Measurements from ENCODE around the gene FAXDC2.
"Not testable (repeated sequence)": the region's sequence is repeated elsewhere in the genome, so short reads cannot be mapped to it uniquely, and the experiment has no call there.

FAXDC2 gene

GRCh38 chr5:154841273-154841661 lies 9.1 kb downstream of the FAXDC2 start:
- no peak overlapping the region for H3K27ac ChIP-seq (replicated peaks)
- no peaks in the 10 kb centered on the region for H3K27me3 ChIP-seq (ENCODE audit: insufficient read depth, poor library complexity, severe bottlenecking)
- DNase-seq (ENCODE audit: low read depth in 1 of 2, low spot score in 1 of 2): no peak
- TF ChIP-seq POLR2AphosphoS5 (IDR thresholded peaks at IDR 0.05; ENCODE audit: low read depth) (no peak), GABPA (IDR thresholded peaks at IDR 0.05; ENCODE audit: low read depth) (no peak), CTCF (IDR thresholded peaks at IDR 0.05; ENCODE audit: insufficient read depth, low read length) (no peak), REST (IDR thresholded peaks at IDR 0.05; ENCODE audit: insufficient replicate concordance, low read depth) (no peak), SPI1 (IDR thresholded peaks at IDR 0.05; ENCODE audit: borderline replicate concordance, low read depth) (no peak)
- H3K4me3 ChIP-seq (replicated peaks; ENCODE audit: insufficient read depth, low read length): no peak overlapping the region

GRCh38 chr5:154840435-154841272 lies 9.7 kb downstream of the FAXDC2 start:
- no peak for TF ChIP-seq SPI1 (IDR thresholded peaks at IDR 0.05; ENCODE audit: borderline replicate concordance, low read depth)
- no peaks in the 10 kb centered on the region for H3K27me3 ChIP-seq (ENCODE audit: insufficient read depth, poor library complexity, severe bottlenecking)
- no peak overlapping the region for H3K27ac ChIP-seq (replicated peaks)
- no peak for DNase-seq (ENCODE audit: low read depth in 1 of 2, low spot score in 1 of 2)
- no peak overlapping the region for H3K4me3 ChIP-seq (replicated peaks; ENCODE audit: insufficient read depth, low read length)

- H3K4me3 ChIP-seq (replicated peaks; ENCODE audit: insufficient read depth, low read length): no peak overlapping the region
- TF ChIP-seq GABPA (IDR thresholded peaks at IDR 0.05; ENCODE audit: low read depth) (no peak), REST (IDR thresholded peaks at IDR 0.05; ENCODE audit: insufficient replicate concordance, low read depth) (no peak), POLR2AphosphoS5 (IDR thresholded peaks at IDR 0.05; ENCODE audit: low read depth) (no peak), SPI1 (IDR thresholded peaks at IDR 0.05; ENCODE audit: borderline replicate concordance, low read depth) (no peak), CTCF (IDR thresholded peaks at IDR 0.05; ENCODE audit: insufficient read depth, low read length) (no peak)
- no peaks in the 10 kb centered on the region for H3K27me3 ChIP-seq (ENCODE audit: insufficient read depth, poor library complexity, severe bottlenecking)
- H3K27ac ChIP-seq (replicated peaks): no peak overlapping the region
- DNase-seq (ENCODE audit: low read depth in 1 of 2, low spot score in 1 of 2): no peak
Measured at GRCh38 chr5:154837009-154837901, 13.1 kb downstream of the FAXDC2 start.

- Histone ChIP-seq H3K27me3 (ENCODE audit: insufficient read depth, poor library complexity, severe bottlenecking) (no peaks in the 10 kb centered on the region), H3K27ac (replicated peaks) (no peak overlapping the region), H3K4me3 (replicated peaks; ENCODE audit: insufficient read depth, low read length) (no peak overlapping the region)
- TF ChIP-seq SPI1 (IDR thresholded peaks at IDR 0.05; ENCODE audit: borderline replicate concordance, low read depth): no peak
- TF ChIP-seq GABPA (IDR thresholded peaks at IDR 0.05; ENCODE audit: low read depth): no peak
- no peak for TF ChIP-seq REST (IDR thresholded peaks at IDR 0.05; ENCODE audit: insufficient replicate concordance, low read depth)
- TF ChIP-seq POLR2AphosphoS5 (IDR thresholded peaks at IDR 0.05; ENCODE audit: low read depth): no peak
- TF ChIP-seq CTCF (IDR thresholded peaks at IDR 0.05; ENCODE audit: insufficient read depth, low read length): no peak
- no peak for DNase-seq (ENCODE audit: low read depth in 1 of 2, low spot score in 1 of 2)
Measured at GRCh38 chr5:154836225-154836624, 14.2 kb downstream of the FAXDC2 start.

- H3K4me3 ChIP-seq (replicated peaks; ENCODE audit: insufficient read depth, low read length); H3K27me3 ChIP-seq (ENCODE audit: insufficient read depth, poor library complexity, severe bottlenecking); DNase-seq (ENCODE audit: low read depth in 1 of 2, low spot score in 1 of 2); H3K27ac ChIP-seq (replicated peaks): not testable (repeated sequence)
Measured at GRCh38 chr5:154835701-154836052, 14.7 kb downstream of the FAXDC2 start.

All from HL-60 (cell line).